ENCODE results near the gene NTRK3.
"Not testable (repeated sequence)": the region's sequence is repeated elsewhere in the genome, so short reads cannot be mapped to it uniquely, and the experiment has no call there.

The NTRK3 gene

DNA sequence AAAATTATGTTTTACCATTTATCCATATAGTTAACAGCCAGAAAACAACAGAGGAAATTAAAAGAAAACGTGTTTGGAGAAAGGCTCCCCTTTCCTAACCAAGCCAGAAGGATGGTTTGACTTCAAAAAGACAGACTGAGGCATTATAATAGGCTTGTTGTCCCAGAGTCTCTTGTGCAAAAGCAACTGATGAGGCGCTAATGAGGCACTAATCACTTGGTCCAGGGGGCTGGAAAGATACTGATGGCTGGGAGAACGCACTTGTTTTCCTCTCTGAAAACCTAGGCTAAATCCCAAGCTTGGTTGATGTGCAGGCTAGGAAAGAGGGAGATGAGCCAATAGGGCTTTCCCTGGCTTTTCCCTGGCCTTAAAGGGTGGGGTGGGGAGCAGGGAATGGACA lies 389.6 kb downstream of the NTRK3 start:
- no peak for DNase-seq

DNA sequence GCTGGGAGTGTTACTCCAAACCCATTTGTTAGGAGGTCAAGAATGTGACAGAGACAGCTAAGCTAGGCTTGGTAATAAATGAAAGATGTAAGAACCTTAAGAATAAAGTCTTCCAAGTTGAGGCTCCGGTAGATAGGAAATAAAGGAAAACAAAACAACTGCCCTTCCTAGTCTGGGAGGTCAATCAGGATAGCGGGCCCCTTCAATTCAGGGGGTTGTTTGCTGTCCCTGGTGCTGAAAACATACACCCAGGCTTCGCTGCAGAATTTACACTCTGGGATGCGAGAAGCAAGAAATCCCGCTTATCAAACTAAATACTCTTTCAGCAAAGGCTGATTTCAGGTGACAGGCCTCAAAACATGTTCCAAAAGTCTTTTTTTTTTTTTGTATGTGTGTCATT lies 393.4 kb downstream of the NTRK3 start:
- no peak for DNase-seq

DNA sequence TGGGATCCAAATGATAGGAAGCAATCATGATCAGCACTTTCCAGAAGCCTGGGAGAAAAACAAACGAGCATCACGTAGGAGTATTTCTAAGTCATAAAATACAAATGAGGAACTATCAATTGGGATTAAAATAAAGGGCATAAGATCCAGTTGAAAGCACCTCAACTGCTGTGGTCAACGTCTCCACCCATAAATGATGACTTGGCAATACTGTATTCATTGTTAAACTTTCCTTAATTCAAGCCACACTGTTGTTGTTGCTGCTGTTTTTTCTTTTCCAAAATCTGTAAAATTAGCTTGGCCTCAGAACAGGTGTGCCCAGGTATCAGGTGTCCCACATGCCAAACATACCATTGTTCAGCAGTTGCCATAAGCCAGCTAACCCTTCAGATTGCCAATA lies 395.8 kb downstream of the NTRK3 start:
- no peak for DNase-seq

DNA sequence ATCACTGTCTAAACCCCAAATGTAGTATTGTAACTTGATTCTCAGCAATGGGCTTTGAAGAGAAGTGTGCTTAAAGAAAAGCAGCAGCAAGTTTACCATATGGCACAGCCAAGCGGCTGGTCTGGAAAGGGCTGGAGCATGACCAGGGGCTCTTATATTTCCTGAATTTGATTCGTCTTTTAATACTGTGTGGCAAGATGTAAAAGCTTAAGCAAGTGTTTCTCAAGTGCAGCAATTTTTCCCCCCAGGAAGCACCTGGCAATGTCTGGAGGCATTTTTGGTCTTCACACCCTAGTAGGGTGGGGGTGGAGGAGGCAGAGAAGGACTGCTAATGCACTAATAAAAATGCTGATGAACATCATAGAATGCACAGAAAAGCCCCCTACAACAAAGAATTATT lies 397.9 kb downstream of the NTRK3 start:
- no peak for DNase-seq

DNA sequence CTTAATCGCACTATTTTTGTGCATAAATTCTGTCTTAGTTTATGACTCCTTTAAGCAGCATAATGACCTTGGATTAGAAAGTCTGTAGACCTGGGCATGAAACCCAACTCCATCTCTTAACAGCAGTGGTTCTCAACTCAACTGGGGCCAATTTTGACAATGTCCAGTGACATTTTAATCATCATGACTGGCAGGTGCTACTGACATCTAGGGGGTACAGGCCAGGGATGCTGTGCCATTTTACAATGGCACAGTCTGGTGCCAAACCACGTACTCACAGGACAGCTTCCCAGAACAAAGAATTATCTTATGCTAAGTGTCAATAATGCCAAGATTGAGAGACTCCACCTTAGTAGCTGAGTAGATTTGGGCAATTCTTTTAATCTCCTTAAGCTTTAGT lies 405.0 kb downstream of the NTRK3 start:
- DNase-seq, result no peak

DNA sequence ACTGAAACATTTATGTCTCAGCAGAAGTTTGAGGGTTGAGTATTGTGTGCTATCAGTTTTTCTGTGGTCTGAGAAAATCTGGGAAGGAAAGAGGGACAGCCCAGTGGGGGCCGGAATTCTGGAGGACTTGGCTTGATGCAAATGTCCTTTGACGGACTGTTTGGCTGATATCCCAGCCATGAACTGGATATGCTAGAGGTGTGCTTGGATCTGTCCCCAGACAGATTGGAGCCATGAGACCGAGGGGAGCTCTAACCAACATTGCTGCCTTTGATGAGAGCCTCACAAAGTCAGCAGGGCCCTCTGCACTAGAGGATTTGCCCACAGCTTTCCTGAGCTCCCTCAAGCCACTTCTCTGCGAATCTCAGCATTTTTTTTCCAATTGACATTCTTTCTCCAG lies 405.6 kb downstream of the NTRK3 start:
- DNase-seq, result no peak

DNA sequence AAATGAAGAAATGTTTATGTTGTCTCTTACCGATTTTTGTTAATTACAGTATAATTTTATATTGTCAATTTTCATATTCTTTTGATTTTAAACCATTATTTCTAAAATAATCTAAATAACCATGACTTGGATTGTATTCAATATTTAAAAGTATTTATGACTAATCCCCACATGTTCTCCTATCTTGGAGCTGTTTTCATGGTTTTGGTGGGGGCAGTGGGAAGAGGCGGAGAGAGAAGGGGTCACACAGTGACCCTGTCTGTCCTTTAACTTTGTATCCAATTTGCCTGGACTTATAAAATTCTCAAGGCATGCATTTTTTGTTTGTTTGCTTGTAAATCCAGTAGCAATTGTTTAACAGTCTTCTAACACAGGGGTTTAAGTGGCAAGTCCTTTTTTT lies 407.4 kb downstream of the NTRK3 start:
- no peak for DNase-seq

DNA sequence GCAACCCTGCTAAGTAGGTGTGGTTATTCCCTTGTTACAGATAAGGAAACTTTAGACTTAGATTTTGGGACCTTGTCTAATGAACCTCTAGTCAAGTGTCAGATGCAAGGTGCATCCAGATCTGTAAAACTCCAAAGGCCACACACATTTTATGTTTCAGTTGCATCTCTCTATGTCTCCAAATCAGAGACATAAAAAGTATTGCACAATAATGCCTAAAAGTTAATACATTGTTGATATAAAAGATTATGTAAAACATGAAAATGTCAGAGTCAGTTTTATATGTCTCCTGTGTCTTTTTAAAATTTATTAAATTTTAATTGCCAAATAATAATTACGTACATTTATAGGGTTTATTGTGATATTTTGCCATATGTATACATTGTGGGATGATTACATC lies 408.5 kb downstream of the NTRK3 start:
- DNase-seq, result no peak

DNA sequence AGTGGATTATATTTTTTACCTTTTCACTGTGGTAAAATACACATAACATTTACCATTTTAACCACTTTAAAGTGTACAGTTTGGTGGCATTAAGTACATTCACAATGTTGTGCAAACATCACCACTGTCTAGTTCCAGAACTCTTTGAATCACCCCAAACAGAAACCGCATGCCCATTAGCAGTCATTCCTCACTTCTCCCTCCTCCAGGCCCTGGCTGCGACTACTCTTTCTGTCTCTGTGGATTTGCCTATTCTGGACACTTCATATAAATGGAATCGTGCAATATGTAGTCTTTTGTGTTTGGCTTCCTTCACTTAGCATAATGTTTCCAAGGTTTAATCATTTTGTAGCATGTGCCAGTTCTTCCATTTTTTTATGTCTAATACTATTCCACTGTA lies 409.8 kb downstream of the NTRK3 start:
- DNase-seq, result no peak

DNA sequence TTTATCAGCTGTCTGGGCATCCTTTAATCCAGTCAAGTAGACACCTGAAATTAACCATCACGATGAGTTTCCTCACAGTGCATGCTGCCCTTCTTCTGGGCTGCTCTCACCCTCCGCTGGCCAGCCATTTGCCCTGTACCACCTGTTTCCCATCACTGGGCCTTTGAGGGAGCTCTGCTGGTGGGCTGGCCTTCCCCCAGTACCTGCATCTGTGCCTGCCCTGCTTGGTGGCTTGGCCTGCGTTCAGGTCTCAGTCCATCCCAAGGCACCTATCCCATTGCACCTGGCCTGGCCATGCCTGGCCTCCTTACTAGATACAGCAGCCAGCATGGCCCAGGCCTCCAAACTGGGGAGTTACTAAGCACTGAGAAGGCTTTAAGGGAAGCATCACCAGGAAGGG lies 413.2 kb downstream of the NTRK3 start:
- no peak for DNase-seq

DNA sequence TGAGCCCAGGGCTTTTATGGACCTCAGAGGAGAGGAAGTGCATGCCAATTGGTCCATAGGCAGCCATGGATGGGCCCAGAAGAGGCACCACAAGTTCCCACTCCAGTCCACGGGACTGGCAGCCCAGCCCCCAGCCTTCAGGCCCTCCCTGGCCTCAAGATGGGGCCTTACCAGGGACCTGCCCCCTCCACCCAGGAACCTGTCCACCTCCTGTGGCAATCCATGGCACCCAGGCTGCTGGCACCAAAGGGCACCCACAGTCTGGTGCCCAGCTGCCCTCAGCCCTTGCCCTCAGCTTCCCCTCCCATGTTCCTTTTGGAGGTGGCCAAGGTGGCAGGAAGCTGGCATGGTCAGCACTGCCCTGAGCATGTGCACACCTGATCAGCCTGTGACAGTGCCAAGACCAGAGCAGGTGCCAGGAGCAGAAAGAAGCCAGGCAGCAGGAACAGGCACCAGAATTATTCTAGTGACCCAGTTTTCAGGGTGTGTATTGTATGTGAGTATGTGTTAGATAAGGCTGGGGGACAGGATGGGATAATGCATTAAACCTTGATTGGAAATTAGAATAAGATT lies 415.0 kb downstream of the NTRK3 start:
- DNase-seq, result no peak

GRCh38 chr15:87835830-87836229 lies 420.7 kb downstream of the NTRK3 start:
- not testable (repeated sequence) for DNase-seq

DNA sequence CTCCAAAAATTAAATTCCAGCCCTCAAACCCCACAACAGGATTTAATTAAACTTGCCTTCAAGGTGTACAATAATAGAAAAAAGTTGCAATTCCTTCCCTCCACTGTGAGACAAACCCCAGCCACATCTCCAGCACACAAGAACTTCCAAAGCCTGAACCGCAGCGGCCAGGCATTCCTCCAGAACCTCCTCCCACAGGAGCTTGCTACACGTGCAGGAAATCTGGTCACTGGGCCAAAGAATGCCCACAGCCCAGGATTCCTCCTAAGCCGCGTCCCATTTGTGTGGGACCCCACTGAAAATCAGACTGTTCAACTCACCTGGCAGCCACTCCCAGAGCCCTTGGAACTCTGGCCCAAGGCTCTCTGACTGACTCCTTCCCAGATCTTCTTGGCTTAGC lies 423.2 kb downstream of the NTRK3 start:
- DNase-seq, result not testable (repeated sequence)

- DNase-seq, result no peak
Measured at GRCh38 chr15:87829332-87830050, 427.0 kb downstream of the NTRK3 start.

DNA sequence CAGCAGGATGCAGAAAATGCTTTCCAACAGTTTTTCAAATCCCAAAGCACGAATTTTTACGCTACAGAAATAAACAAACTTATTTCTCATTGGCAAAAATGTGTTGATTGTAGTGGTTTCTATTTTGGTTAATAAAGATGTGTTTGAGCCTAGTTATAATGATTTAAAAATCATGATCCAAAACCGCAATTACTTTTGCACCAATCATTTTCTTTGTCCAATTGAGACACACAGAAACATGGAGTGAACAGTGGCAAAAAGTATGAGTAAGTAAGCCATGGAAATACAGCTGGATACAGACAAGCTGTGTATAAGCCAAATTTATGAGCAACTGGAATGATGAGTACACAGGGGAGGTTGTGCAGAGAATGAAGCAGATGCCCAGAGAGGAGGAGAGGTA lies 427.9 kb downstream of the NTRK3 start:
- DNase-seq, result no peak

- no peak for DNase-seq
Measured at GRCh38 chr15:87827131-87827530, 429.4 kb downstream of the NTRK3 start.

- no peak for DNase-seq
Measured at GRCh38 chr15:87826119-87826747, 430.3 kb downstream of the NTRK3 start.

GRCh38 chr15:87818756-87819155 lies 437.8 kb downstream of the NTRK3 start:
- no peak for DNase-seq

GRCh38 chr15:87817553-87817952 lies 439.0 kb downstream of the NTRK3 start:
- no peak for DNase-seq

GRCh38 chr15:87816811-87817210 lies 439.7 kb downstream of the NTRK3 start:
- no peak for DNase-seq

- DNase-seq, result no peak
Measured at GRCh38 chr15:87816016-87816415, 440.5 kb downstream of the NTRK3 start.
